ENCODE measurements around the gene NXPH1. TPM values are rescaled to one million over a fixed set of nuclear protein-coding genes. Genes with fewer than 3 reads are reported as not detected.

Gene NXPH1
- total RNA-seq, 4 donors from 2014 or later: not detected

- DNase-seq (ENCODE audit: low spot score in 2 of 2): no peak
- no peak for TF ChIP-seq EP300 (IDR thresholded peaks at IDR 0.05)
- no peak for TF ChIP-seq POLR2AphosphoS5 (IDR thresholded peaks at IDR 0.05)
- no peak for TF ChIP-seq POLR2A (IDR thresholded peaks at IDR 0.05)
- no peak overlapping the region for H3K4me3 ChIP-seq
- no peaks in the 10 kb centered on the region for H3K9me3 ChIP-seq
- no peaks in the 10 kb centered on the region for H3K27me3 ChIP-seq
- WGBS: 73% methylated on average over 3 of the region's 3 CpGs
- no peaks in the 10 kb centered on the region for H3K36me3 ChIP-seq
- H3K27ac ChIP-seq: no peak overlapping the region
- H3K4me1 ChIP-seq: no peaks in the 10 kb centered on the region
Measured at GRCh38 chr7:8511855-8512254, 78.4 kb downstream of the NXPH1 start.

GRCh38 chr7:8514781-8515519 is 81.5 kb downstream of the NXPH1 start:
- H3K27me3 ChIP-seq: no peaks in the 10 kb centered on the region
- H3K4me3 ChIP-seq: no peak overlapping the region
- H3K4me1 ChIP-seq: no peaks in the 10 kb centered on the region
- DNase-seq (ENCODE audit: low spot score in 2 of 2): no peak
- H3K27ac ChIP-seq: no peak overlapping the region
- no peaks in the 10 kb centered on the region for H3K36me3 ChIP-seq
- 38% methylated on average over 3 of the region's 3 CpGs for WGBS
- TF ChIP-seq CTCF (IDR thresholded peaks at IDR 0.05) (no peak), POLR2A (IDR thresholded peaks at IDR 0.05) (no peak), POLR2AphosphoS5 (IDR thresholded peaks at IDR 0.05) (no peak), EP300 (IDR thresholded peaks at IDR 0.05) (no peak)
- H3K9me3 ChIP-seq: no peaks in the 10 kb centered on the region

GRCh38 chr7:8515640-8516185 is 82.3 kb downstream of the NXPH1 start:
- 65% methylated on average over 5 of the region's 5 CpGs for WGBS
- H3K4me1 ChIP-seq: no peaks in the 10 kb centered on the region
- H3K27ac ChIP-seq: no peak overlapping the region
- H3K4me3 ChIP-seq: no peak overlapping the region
- no peaks in the 10 kb centered on the region for H3K27me3 ChIP-seq
- TF ChIP-seq EP300 (IDR thresholded peaks at IDR 0.05): no peak
- TF ChIP-seq CTCF (IDR thresholded peaks at IDR 0.05): no peak
- TF ChIP-seq POLR2A (IDR thresholded peaks at IDR 0.05): no peak
- no peak for TF ChIP-seq POLR2AphosphoS5 (IDR thresholded peaks at IDR 0.05)
- H3K9me3 ChIP-seq: no peaks in the 10 kb centered on the region
- DNase-seq (ENCODE audit: low spot score in 2 of 2): no peak
- H3K36me3 ChIP-seq: no peaks in the 10 kb centered on the region

- no peaks in the 10 kb centered on the region for H3K4me1 ChIP-seq
- H3K27ac ChIP-seq: no peak overlapping the region
- no peaks in the 10 kb centered on the region for H3K36me3 ChIP-seq
- no peak for DNase-seq (ENCODE audit: low spot score in 2 of 2)
- no peak for TF ChIP-seq EP300 (IDR thresholded peaks at IDR 0.05)
- no peak overlapping the region for H3K4me3 ChIP-seq
- no peaks in the 10 kb centered on the region for H3K9me3 ChIP-seq
- WGBS: 83% methylated on average over 2 of the region's 2 CpGs
- no peaks in the 10 kb centered on the region for H3K27me3 ChIP-seq
Measured at GRCh38 chr7:8516976-8517375, 83.6 kb downstream of the NXPH1 start.

GRCh38 chr7:8528311-8528710 is 94.9 kb downstream of the NXPH1 start:
- H3K27ac ChIP-seq: no peak overlapping the region
- peaks cover 13% of the 10 kb centered on the region for H3K9me3 ChIP-seq
- no peaks in the 10 kb centered on the region for H3K4me1 ChIP-seq
- no peak overlapping the region for H3K4me3 ChIP-seq
- no peak for DNase-seq (ENCODE audit: low spot score in 2 of 2)
- no peak for TF ChIP-seq CTCF (IDR thresholded peaks at IDR 0.05)
- no peaks in the 10 kb centered on the region for H3K27me3 ChIP-seq
- no peaks in the 10 kb centered on the region for H3K36me3 ChIP-seq
- WGBS: 58% methylated on average over 2 of the region's 2 CpGs

- no peak overlapping the region for H3K27ac ChIP-seq
- no peaks in the 10 kb centered on the region for H3K27me3 ChIP-seq
- DNase-seq (ENCODE audit: low spot score in 2 of 2): no peak
- no peaks in the 10 kb centered on the region for H3K36me3 ChIP-seq
- H3K4me1 ChIP-seq: no peaks in the 10 kb centered on the region
- no peaks in the 10 kb centered on the region for H3K9me3 ChIP-seq
- 63% methylated on average over 2 of the region's 2 CpGs for WGBS
- TF ChIP-seq CTCF (IDR thresholded peaks at IDR 0.05) (no peak), EP300 (IDR thresholded peaks at IDR 0.05) (no peak)
- no peak overlapping the region for H3K4me3 ChIP-seq
Measured at GRCh38 chr7:8531991-8532515, 98.6 kb downstream of the NXPH1 start.
